Gastroesophageal sphincter (tissue), 4 donors: ENCODE results near the gene TULP4. TPM values are rescaled to one million over a fixed set of nuclear protein-coding genes. Genes with fewer than 3 reads are reported as not detected.

Experiments
- ATAC-seq: fragments of 150-250 bp; one replicate; pipeline ENCODE4 v1.9.1; 2016; ENCODE audit warnings: mild to moderate bottlenecking, moderate library complexity
- H3K27ac ChIP-seq, 4 donors: fragments of 200-600 bp; sonication (generic) in 3 of 4; 1 replicate in 3 of 4; 2 replicates in 1 of 4; pipeline ENCODE4 v1.5.1; 2016 to 2019
- H3K27me3 ChIP-seq: fragments of 200-600 bp; sonication (generic); one replicate; pipeline ENCODE4 v1.5.1; 2019
- H3K36me3 ChIP-seq, 2 donors: fragments of 200-600 bp; sonication (generic); one replicate each; pipeline ENCODE4 v1.5.1; 2019; ENCODE audit warnings: control low read depth in 1 of 2
- H3K4me1 ChIP-seq, 3 donors: fragments of 200-600 bp; sonication (generic); 1 replicate in 2 of 3; 2 replicates in 1 of 3; pipeline ENCODE4 v1.5.1; 2016 to 2019; ENCODE audit warnings: control low read depth in 2 of 3
- H3K4me3 ChIP-seq, 2 donors: fragments of 200-600 bp; sonication (generic); one replicate each; pipeline ENCODE4 v1.5.1; 2019; ENCODE audit warnings: mild to moderate bottlenecking in 1 of 2, moderate library complexity in 1 of 2
- H3K9me3 ChIP-seq, 3 donors: fragments of 200-600 bp; sonication (generic); one replicate each; pipeline ENCODE4 v1.5.1; 2017 to 2019; ENCODE audit warnings: control low read depth in 2 of 3
- EP300 ChIP-seq: sonication (generic); formaldehyde crosslinking; IDR thresholded peaks from one replicate; pipeline ENCODE4 v1.6.1; 2017; ENCODE audit warnings: antibody characterized with exemption, mild to moderate bottlenecking
- POLR2A ChIP-seq, 2 donors: fragments of 450-650 bp; IDR thresholded peaks; one replicate each; pipeline ENCODE4 v1.6.1; 2017; ENCODE audit warnings: antibody characterized with exemption in 2 of 2, mild to moderate bottlenecking in 2 of 2, moderate library complexity in 1 of 2
- POLR2AphosphoS5 ChIP-seq: sonication (generic); formaldehyde crosslinking; IDR thresholded peaks from one replicate; pipeline ENCODE4 v1.6.1; 2017; ENCODE audit warnings: antibody characterized with exemption
- WGBS, 2 donors: methylation state at CpG; one replicate each; pipeline ENCODE4 v1.1.5; 2018; ENCODE audit warnings: low coverage in 1 of 2; 5-methylcytosine and 5-hydroxymethylcytosine counted together
- total RNA-seq, 4 donors: library from RNA; depleted of rRNA; stranded (reverse); fragments of >200 nt; gene quantifications; one replicate each; pipeline ENCODE4 v1.1.0, GENCODE V29; 2016
- TF ChIP-seq, protein P1 (sequence below), 4 experiments: fragments of 200-600 bp in 2 of 4; fragments of 450-650 bp in 2 of 4; sonication (generic) in 1 of 4; IDR thresholded peaks; one replicate each; pipeline ENCODE4 v1.5.1; 2017 to 2019; ENCODE audit warnings: antibody characterized with exemption in 4 of 4, mild to moderate bottlenecking in 2 of 4, moderate library complexity in 2 of 4

The TULP4 gene
- total RNA-seq, 4 donors from 2014 or later: 159 to 244 (median 201) TPM

DNA sequence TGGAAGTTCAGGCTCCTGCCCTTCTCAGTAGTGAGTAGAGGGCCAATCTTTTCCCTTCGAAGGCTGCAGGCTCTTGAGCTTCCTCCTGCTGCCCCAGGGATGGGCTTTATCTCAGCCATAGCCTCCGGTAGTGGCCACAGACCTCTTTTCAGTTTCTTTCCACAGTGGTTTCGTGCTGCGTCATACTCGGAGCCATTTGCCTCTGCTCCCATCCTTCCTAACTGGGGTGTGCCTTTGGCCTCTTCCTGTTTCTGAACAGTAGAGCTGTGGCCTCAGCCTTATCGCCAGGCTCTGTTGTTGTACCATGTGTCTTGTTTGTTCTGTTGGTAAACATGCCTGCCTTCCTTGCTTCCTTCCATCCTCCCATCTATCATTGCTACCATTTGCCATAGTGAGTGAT is 54.1 kb downstream of the TULP4 start:
- H3K4me1 ChIP-seq: peaks cover 0 to 19% (median 0%) of the 10 kb centered on the region in 3 donors
- ATAC-seq: no peak
- no peaks in the 10 kb centered on the region for H3K9me3 ChIP-seq
- no peak overlapping the region for H3K27ac ChIP-seq
- no peaks in the 10 kb centered on the region for H3K36me3 ChIP-seq
- no peaks in the 10 kb centered on the region for H3K27me3 ChIP-seq
- H3K4me3 ChIP-seq: no peak overlapping the region
- 90 to 93% methylated on average over 3 to 4 of the region's 6 CpGs for WGBS, 2 donors
- TF ChIP-seq POLR2AphosphoS5: no peak
- TF ChIP-seq, protein P1, sequence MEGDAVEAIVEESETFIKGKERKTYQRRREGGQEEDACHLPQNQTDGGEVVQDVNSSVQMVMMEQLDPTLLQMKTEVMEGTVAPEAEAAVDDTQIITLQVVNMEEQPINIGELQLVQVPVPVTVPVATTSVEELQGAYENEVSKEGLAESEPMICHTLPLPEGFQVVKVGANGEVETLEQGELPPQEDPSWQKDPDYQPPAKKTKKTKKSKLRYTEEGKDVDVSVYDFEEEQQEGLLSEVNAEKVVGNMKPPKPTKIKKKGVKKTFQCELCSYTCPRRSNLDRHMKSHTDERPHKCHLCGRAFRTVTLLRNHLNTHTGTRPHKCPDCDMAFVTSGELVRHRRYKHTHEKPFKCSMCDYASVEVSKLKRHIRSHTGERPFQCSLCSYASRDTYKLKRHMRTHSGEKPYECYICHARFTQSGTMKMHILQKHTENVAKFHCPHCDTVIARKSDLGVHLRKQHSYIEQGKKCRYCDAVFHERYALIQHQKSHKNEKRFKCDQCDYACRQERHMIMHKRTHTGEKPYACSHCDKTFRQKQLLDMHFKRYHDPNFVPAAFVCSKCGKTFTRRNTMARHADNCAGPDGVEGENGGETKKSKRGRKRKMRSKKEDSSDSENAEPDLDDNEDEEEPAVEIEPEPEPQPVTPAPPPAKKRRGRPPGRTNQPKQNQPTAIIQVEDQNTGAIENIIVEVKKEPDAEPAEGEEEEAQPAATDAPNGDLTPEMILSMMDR (IDR thresholded peaks at IDR 0.05): no peak
- TF ChIP-seq EP300: no peak
- no peak for TF ChIP-seq POLR2A (IDR thresholded peaks at IDR 0.05)

DNA sequence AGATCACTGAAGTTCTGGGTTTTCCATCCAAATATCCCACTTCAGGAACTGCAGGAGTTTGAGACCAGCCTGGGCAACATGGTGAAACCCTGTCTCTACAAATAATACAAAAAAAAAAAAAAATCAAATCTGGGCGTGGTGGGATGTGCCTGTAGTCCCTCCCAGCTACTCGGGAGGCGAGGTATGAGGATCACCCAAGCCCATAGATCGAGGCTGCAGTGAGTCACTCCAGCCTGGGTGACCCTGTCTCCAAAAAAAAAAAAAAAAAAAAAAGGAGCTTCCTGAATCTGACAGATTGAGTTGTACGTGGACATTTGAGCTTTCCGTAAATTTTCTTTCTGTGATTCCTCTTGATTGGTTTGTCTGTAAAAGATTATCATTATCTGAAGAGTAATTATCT is 55.6 kb downstream of the TULP4 start:
- Histone ChIP-seq H3K36me3 (no peaks in the 10 kb centered on the region), H3K27ac (no peak overlapping the region), H3K27me3 (no peaks in the 10 kb centered on the region), H3K4me3 (no peak overlapping the region), H3K9me3 (no peaks in the 10 kb centered on the region), H3K4me1 (peaks cover 0 to 12% (median 0%) of the 10 kb centered on the region in 3 donors)
- TF ChIP-seq POLR2AphosphoS5: no peak
- TF ChIP-seq, protein P1 (IDR thresholded peaks at IDR 0.05): no peak
- no peak for TF ChIP-seq EP300
- TF ChIP-seq POLR2A (IDR thresholded peaks at IDR 0.05): no peak
- ATAC-seq: no peak
- WGBS, 2 donors: 86 to 90% methylated on average over 2 to 6 of the region's 6 CpGs

DNA sequence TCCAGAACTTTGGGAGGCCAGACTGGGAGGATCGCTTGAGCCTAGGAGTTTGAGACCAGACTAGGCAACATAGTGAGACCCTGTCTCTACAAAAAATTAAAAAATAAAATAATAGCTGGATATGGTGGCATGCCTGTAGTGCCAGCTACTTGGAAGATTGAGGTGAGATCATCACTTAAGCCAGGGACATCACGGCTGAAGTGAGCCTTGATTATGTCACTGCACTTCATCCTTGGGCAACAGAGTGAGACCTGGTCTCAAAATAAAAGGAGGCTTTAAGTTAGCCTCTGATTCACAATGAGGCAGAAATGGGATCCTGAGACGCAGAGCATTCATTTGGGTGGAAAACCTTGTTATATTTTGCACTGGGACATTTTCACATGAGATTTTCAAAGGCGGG is 57.0 kb downstream of the TULP4 start:
- no peak overlapping the region for H3K4me3 ChIP-seq
- H3K27ac ChIP-seq: no peak overlapping the region
- no peak for ATAC-seq
- H3K36me3 ChIP-seq: no peaks in the 10 kb centered on the region
- peaks cover 0 to 24% (median 0%) of the 10 kb centered on the region in 3 donors for H3K4me1 ChIP-seq
- no peaks in the 10 kb centered on the region for H3K27me3 ChIP-seq
- no peaks in the 10 kb centered on the region for H3K9me3 ChIP-seq
- TF ChIP-seq, protein P1 (IDR thresholded peaks at IDR 0.05): no peak
- no peak for TF ChIP-seq POLR2AphosphoS5
- TF ChIP-seq EP300: no peak
- no peak for TF ChIP-seq POLR2A (IDR thresholded peaks at IDR 0.05)
- WGBS, 2 donors: 96 to 100% methylated on average over 2 to 4 of the region's 4 CpGs

DNA sequence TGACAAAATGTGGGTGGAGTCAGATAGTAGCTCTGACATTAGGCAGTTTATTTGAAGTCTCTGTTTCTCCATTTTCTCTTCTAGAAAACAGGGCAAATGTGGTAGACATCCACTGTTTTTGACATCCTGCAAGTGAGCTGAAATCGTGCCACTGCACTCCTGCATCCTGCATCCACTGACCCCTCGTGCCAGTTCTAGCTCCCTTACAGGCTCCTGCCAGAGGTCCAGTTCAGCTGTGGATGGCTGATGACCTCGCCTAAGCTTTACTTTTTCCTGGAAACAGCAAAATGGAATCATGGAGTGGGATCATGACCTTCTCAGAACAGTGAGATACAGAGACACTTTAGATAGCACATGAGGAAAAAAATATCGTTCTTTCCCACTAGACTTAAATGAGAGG is 58.5 kb downstream of the TULP4 start:
- Histone ChIP-seq H3K4me1 (peaks cover 0 to 24% (median 0%) of the 10 kb centered on the region in 3 donors), H3K36me3 (no peaks in the 10 kb centered on the region), H3K27me3 (no peaks in the 10 kb centered on the region), H3K9me3 (no peaks in the 10 kb centered on the region), H3K4me3 (no peak overlapping the region), H3K27ac (no peak overlapping the region)
- WGBS, 2 donors: 88 to 100% methylated on average over 1 to 2 of the region's 4 CpGs
- no peak for ATAC-seq
- TF ChIP-seq EP300: no peak
- no peak for TF ChIP-seq POLR2A (IDR thresholded peaks at IDR 0.05)
- TF ChIP-seq, protein P1 (IDR thresholded peaks at IDR 0.05): no peak
- no peak for TF ChIP-seq POLR2AphosphoS5

DNA sequence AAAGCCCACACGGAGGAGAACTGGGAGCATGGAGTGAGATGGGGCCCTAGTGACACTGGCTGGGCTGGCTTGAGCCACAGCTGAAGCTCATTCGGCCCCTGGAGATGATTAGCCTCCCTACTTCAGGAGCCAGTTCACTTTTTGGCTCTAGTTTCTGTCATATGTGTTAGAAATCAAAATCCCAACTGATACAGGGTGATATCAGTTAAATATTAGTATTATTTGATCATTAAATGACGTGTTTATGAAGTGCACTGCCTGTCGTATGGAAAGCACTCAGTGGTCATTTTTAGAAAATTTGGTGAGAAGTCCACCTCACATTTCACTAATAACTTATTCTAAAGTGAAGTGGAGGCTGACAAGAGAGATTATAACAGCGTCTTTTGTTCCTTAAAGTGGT is 59.0 kb downstream of the TULP4 start:
- no peak overlapping the region for H3K4me3 ChIP-seq
- H3K27ac ChIP-seq: no peak overlapping the region
- peaks cover 0 to 24% (median 0%) of the 10 kb centered on the region in 3 donors for H3K4me1 ChIP-seq
- H3K36me3 ChIP-seq: no peaks in the 10 kb centered on the region
- H3K27me3 ChIP-seq: no peaks in the 10 kb centered on the region
- 78 to 86% methylated on average over 4 to 5 of the region's 5 CpGs for whole genome bisulfite sequencing, 2 donors
- ATAC-seq: no peak
- TF ChIP-seq, protein P1 (IDR thresholded peaks at IDR 0.05): no peak
- no peak for TF ChIP-seq POLR2A (IDR thresholded peaks at IDR 0.05)
- H3K9me3 ChIP-seq: no peaks in the 10 kb centered on the region
